Activated naive CD8-positive, alpha-beta T cell (primary cell): Measurements from ENCODE around the gene PLA2G4F.
A peak's percentile ranks its signal among the peaks of the same experiment; 100 is the strongest.

ENCODE experiments used
- H3K27ac Mint-ChIP-seq: one replicate; pipeline ENCODE4 v1.8.0; 2021; ENCODE audit warnings: mixed read lengths
- H3K27me3 Mint-ChIP-seq: one replicate; pipeline ENCODE4 v1.8.0; 2021; ENCODE audit warnings: mixed read lengths
- H3K36me3 Mint-ChIP-seq: one replicate; pipeline ENCODE4 v1.8.0; 2021; ENCODE audit warnings: mixed read lengths
- H3K4me1 Mint-ChIP-seq: one replicate; pipeline ENCODE4 v1.8.0; 2021; ENCODE audit warnings: low read depth, mixed read lengths
- H3K4me3 Mint-ChIP-seq: one replicate; pipeline ENCODE4 v1.8.0; 2021; ENCODE audit warnings: mild to moderate bottlenecking, mixed read lengths
- H3K9me3 Mint-ChIP-seq: one replicate; pipeline ENCODE4 v1.8.0; 2021; ENCODE audit warnings: low read depth, mixed read lengths

PLA2G4F gene

DNA sequence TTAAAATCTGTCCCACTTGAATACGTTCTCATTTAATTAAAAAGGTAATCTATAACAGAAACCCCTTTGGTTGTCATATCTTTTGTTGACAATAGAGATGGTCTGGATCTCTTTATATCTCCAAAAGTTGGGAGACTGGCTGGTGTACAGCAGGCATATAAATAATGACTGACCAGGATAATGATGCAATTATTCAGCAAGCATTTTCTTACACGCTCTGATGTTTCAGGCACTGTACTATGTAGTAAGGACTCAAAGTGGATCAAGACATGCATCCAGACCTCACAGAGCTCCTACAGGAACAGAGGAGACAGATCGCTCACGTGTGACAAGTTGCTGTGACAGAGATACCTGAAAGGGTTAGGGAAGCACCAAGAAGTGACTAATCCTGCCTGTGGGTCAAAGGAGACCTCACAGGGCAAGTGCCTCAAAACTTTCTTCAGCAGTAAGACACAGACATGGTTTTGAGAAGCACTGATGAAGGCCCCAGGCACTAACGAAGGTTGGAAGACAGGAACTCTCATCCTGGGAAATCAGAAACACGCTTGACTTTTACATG lies 26.0 kb upstream of the PLA2G4F start:
- Mint-ChIP-seq H3K36me3 (peaks cover 6% of the 10 kb centered on the region), H3K4me1 (no peaks in the 10 kb centered on the region), H3K27me3 (no peaks in the 10 kb centered on the region), H3K27ac (peak overlapping the region; percentile 7), H3K9me3 (no peaks in the 10 kb centered on the region), H3K4me3 (no peak overlapping the region)

GRCh38 chr15:42178056-42178455 lies 21.6 kb upstream of the PLA2G4F start:
- H3K4me1 Mint-ChIP-seq, result no peaks in the 10 kb centered on the region
- H3K36me3 Mint-ChIP-seq, result peaks cover 20% of the 10 kb centered on the region
- no peaks in the 10 kb centered on the region for H3K27me3 Mint-ChIP-seq
- H3K4me3 Mint-ChIP-seq, result no peak overlapping the region
- no peak overlapping the region for H3K27ac Mint-ChIP-seq
- no peaks in the 10 kb centered on the region for H3K9me3 Mint-ChIP-seq

DNA sequence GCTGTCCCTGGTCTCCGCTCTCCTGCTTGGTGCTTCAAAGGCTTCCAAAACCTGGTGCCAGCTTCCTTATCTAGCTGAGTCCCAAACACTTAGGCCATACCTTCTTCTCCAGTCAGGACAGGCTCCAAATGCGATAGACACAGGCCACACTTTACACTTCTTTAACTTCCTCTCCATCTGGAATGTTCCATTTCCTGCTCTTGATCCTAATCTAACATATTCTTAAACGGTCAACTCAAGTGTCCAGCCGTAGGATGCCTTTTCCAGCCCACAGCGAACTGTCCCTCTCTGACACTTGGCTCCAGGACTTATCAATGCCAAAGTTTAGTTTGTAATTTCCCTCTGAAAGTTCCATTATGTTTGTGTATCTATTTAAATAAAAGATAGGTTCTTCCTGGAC lies 19.2 kb upstream of the PLA2G4F start:
- no peaks in the 10 kb centered on the region for H3K27me3 Mint-ChIP-seq
- no peaks in the 10 kb centered on the region for H3K9me3 Mint-ChIP-seq
- H3K4me1 Mint-ChIP-seq, result peaks cover 2% of the 10 kb centered on the region
- H3K36me3 Mint-ChIP-seq, result peaks cover 22% of the 10 kb centered on the region
- no peak overlapping the region for H3K4me3 Mint-ChIP-seq
- H3K27ac Mint-ChIP-seq, result no peak overlapping the region

DNA sequence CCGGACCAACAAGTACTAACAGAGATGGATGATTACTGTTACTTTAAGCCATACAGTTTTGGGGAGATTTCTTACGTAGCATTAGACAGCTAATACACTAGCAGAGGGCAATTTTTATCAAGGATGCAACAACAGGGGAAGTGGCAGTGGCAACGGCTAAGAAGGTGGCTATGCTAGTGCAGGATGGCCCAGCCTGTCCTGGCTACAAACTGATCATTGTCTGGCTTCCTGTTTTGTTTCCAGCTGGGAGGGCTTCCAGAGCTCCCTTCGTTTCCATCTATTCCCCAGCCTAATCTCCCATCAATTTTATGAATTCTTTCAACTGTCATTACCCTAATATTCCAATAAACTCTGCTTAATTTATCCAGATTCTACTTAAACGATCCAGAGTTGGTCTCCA lies 16.0 kb upstream of the PLA2G4F start:
- Mint-ChIP-seq H3K27me3 (no peaks in the 10 kb centered on the region), H3K4me3 (no peak overlapping the region), H3K36me3 (peaks cover 19% of the 10 kb centered on the region), H3K4me1 (peaks cover 2% of the 10 kb centered on the region), H3K9me3 (no peaks in the 10 kb centered on the region), H3K27ac (peak overlapping the region; percentile 34)

DNA sequence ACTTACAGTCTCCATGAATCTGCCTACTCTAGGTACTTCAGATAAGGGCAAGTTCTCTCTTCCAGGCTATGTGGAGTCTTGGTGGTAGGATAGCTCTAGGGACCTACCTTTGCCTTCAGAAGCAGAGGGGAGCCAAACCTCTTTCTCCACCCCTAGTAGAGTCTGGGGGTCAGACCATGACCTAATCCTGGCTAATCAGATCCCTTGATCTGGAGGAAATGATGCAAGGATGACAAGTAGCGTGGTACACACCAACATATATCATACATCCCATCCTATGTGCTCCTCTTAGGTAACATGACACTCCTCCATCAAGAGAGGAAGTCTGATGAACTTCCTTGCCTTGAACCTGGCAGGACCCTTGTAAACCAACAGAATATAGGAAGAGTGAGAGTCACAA lies 15.4 kb upstream of the PLA2G4F start:
- H3K9me3 Mint-ChIP-seq, result no peaks in the 10 kb centered on the region
- no peak overlapping the region for H3K4me3 Mint-ChIP-seq
- peak overlapping the region; percentile 16 for H3K27ac Mint-ChIP-seq
- H3K27me3 Mint-ChIP-seq, result no peaks in the 10 kb centered on the region
- peaks cover 17% of the 10 kb centered on the region for H3K36me3 Mint-ChIP-seq
- peaks cover 2% of the 10 kb centered on the region for H3K4me1 Mint-ChIP-seq

GRCh38 chr15:42171122-42171521 lies 14.7 kb upstream of the PLA2G4F start:
- H3K36me3 Mint-ChIP-seq, result peaks cover 17% of the 10 kb centered on the region

GRCh38 chr15:42166225-42166940 lies 9.9 kb upstream of the PLA2G4F start:
- Mint-ChIP-seq H3K4me3 (no peak overlapping the region), H3K27ac (no peak overlapping the region)

More at GRCh38 chr15:42171122-42171521, 14.7 kb upstream of the PLA2G4F start:
- Mint-ChIP-seq H3K9me3 (no peaks in the 10 kb centered on the region), H3K4me3 (no peak overlapping the region), H3K4me1 (peaks cover 2% of the 10 kb centered on the region), H3K27me3 (no peaks in the 10 kb centered on the region), H3K27ac (peak overlapping the region; percentile 16)

GRCh38 chr15:42165106-42165505 lies 8.7 kb upstream of the PLA2G4F start:
- H3K4me1 Mint-ChIP-seq, result no peaks in the 10 kb centered on the region
- no peaks in the 10 kb centered on the region for H3K36me3 Mint-ChIP-seq
- H3K4me3 Mint-ChIP-seq, result no peak overlapping the region
- H3K9me3 Mint-ChIP-seq, result no peaks in the 10 kb centered on the region
- H3K27me3 Mint-ChIP-seq, result no peaks in the 10 kb centered on the region
- H3K27ac Mint-ChIP-seq, result no peak overlapping the region

More at GRCh38 chr15:42166225-42166940, 9.9 kb upstream of the PLA2G4F start:
- Mint-ChIP-seq H3K4me1 (no peaks in the 10 kb centered on the region), H3K36me3 (peaks cover 2% of the 10 kb centered on the region), H3K9me3 (no peaks in the 10 kb centered on the region), H3K27me3 (no peaks in the 10 kb centered on the region)

- H3K4me1 Mint-ChIP-seq, result no peaks in the 10 kb centered on the region
- H3K9me3 Mint-ChIP-seq, result no peaks in the 10 kb centered on the region
- no peaks in the 10 kb centered on the region for H3K27me3 Mint-ChIP-seq
- H3K4me3 Mint-ChIP-seq, result no peak overlapping the region
- H3K27ac Mint-ChIP-seq, result no peak overlapping the region
- H3K36me3 Mint-ChIP-seq, result no peaks in the 10 kb centered on the region
Observed at GRCh38 chr15:42163947-42164550, 7.6 kb upstream of the PLA2G4F start.

- Mint-ChIP-seq H3K4me1 (no peaks in the 10 kb centered on the region), H3K27ac (no peak overlapping the region), H3K4me3 (no peak overlapping the region), H3K9me3 (no peaks in the 10 kb centered on the region), H3K36me3 (peaks cover 3% of the 10 kb centered on the region), H3K27me3 (no peaks in the 10 kb centered on the region)
Observed at GRCh38 chr15:42163291-42163690, 6.9 kb upstream of the PLA2G4F start.

DNA sequence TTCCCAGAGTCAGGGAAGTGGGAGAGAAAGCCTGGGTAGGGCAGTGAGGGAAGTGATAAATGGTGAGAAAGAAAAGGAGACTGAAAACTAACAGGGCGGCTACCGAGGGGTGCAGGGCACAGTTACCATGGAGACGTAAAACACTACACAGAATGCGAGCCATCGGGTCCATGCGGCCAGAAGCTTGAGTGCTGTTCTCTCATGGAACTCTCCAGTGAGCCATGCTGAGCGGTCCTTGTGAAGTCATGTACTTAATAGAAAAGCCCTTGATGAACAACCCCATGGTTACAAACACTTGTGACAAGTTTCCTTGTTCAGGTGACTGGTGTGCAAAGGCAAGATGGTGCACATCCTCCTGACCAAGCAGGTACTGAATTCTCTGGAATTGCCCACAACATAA lies 3.7 kb upstream of the PLA2G4F start:
- H3K36me3 Mint-ChIP-seq, result peaks cover 3% of the 10 kb centered on the region

GRCh38 chr15:42159381-42160015 lies 3.1 kb upstream of the PLA2G4F start:
- Mint-ChIP-seq H3K27ac (no peak overlapping the region), H3K36me3 (peaks cover 3% of the 10 kb centered on the region), H3K4me3 (no peak overlapping the region), H3K9me3 (no peaks in the 10 kb centered on the region), H3K27me3 (no peaks in the 10 kb centered on the region), H3K4me1 (no peaks in the 10 kb centered on the region)

More for the DNA sequence above, 3.7 kb upstream of the PLA2G4F start:
- no peak overlapping the region for H3K4me3 Mint-ChIP-seq
- H3K27me3 Mint-ChIP-seq, result no peaks in the 10 kb centered on the region
- no peaks in the 10 kb centered on the region for H3K4me1 Mint-ChIP-seq
- H3K9me3 Mint-ChIP-seq, result no peaks in the 10 kb centered on the region
- H3K27ac Mint-ChIP-seq, result no peak overlapping the region

DNA sequence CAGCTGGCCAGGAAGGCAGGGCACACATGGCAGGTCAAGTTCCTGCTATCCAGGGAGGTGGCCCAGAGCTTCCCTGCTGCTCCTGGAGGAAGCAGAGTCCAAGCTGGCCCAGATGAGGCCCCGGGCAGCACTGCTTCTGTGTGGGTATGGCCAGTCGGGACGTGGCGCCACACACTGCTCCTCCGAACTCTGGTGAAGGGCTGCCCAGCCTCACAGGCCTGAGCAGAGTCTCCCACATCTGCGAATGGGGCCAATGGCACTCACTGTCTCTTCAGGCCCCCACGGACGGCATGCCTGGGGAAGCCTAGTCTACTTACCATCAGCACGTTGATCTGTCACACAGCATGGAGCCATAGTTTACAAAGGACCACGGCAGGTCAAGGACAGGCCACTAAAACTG lies 2.5 kb upstream of the PLA2G4F start:
- Mint-ChIP-seq H3K36me3 (peaks cover 3% of the 10 kb centered on the region), H3K27me3 (no peaks in the 10 kb centered on the region), H3K27ac (peak overlapping the region; percentile 85), H3K9me3 (no peaks in the 10 kb centered on the region), H3K4me3 (no peak overlapping the region), H3K4me1 (no peaks in the 10 kb centered on the region)

DNA sequence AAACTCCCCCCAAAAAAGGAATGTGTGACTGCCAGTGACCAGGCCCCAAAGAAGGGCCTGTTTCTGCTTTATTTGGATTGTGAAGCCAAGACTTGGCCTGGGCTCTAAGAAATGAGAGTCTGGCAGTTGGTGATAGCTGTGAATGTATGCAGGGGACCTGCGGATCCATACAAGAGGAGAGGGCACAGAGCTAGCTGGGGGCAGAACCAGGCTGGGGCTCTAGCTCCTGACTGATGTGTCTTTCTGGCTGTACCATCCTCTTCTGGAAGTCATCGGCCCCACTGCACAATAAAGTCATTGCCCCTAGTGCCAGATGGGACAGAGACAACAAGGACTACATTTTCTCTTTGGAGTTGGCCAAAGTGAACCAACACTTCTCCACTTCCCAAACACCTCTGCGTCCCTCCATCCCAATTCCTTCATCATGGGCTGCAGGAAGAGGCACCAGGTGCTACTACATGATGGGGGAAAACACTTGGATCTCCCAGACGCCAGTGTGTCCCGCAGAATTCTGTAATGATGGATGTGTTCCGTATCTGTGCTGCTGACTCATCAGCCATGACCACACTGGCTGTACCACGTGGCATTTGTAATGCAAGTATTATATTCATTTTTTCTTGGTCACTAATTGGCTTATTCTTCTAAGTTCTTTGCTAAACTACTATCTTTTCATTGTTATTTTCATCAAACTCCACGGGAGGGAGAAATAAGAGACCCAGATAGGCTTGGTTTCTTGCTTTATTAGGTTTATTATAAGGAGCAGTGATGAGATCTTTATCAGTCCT lies 1.7 kb upstream of the PLA2G4F start:
- H3K9me3 Mint-ChIP-seq, result no peaks in the 10 kb centered on the region
- H3K4me3 Mint-ChIP-seq, result no peak overlapping the region
- peaks cover 3% of the 10 kb centered on the region for H3K36me3 Mint-ChIP-seq
- no peaks in the 10 kb centered on the region for H3K27me3 Mint-ChIP-seq
- peak overlapping the region; percentile 85 for H3K27ac Mint-ChIP-seq
- no peaks in the 10 kb centered on the region for H3K4me1 Mint-ChIP-seq

DNA sequence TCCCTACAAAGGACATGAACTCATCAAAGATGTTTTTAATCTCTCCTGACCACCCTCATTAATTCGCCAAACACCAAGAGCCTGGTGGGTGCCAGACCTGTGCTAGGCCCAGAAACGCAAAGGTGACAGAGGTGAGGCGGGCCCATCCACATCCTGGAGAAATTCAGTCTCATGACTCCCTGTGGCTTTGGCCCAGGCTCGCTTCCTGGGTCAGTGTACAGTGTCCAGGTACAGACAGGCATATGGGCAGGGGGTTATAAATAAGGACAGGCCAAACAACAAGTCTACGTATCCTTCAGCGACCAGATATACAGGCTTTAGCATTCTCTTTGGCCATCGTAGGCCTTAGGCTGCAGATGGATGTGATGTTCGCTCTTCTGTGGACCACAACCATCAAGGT lies 945 bp upstream of the PLA2G4F start:
- Mint-ChIP-seq H3K9me3 (no peaks in the 10 kb centered on the region), H3K4me3 (no peak overlapping the region), H3K4me1 (no peaks in the 10 kb centered on the region), H3K36me3 (peaks cover 3% of the 10 kb centered on the region), H3K27me3 (no peaks in the 10 kb centered on the region), H3K27ac (no peak overlapping the region)
